Left ventricle myocardium superior (tissue), 1 donor: ENCODE measurements around the gene ZNF497. TPM values are rescaled to one million over a fixed set of nuclear protein-coding genes. Genes with fewer than 3 reads are reported as not detected.

Experiments
- ATAC-seq: fragments of 200-7000 bp; cut with Tn5 transposase; one replicate; pipeline ENCODE4 v1.9.1; 2020; ENCODE audit warnings: mild to moderate bottlenecking, moderate library complexity
- DNase-seq: peaks from one replicate; pipeline ENCODE4 v3.0.0-alpha.2; 2020
- intact Hi-C: fragments of 100-400 bp; cut with micrococcal nuclease; formaldehyde crosslinking; loops from one replicate; pipeline ENCODE4 v1.11.0; 2022
- total RNA-seq: library from RNA; stranded (reverse); fragmentation: NEBNext Ultra II Directional; extraction: Animal tissue kit (Norgen Biotek cat#: 25700); gene quantifications from one replicate; pipeline ENCODE4 v1.2.1, GENCODE V29; 2021
- donor health status: DM: no; HTN: yes; CAD: no; lungs with severe emphysema.

Gene ZNF497
- total RNA-seq, 1 donor from 2014 or later = 0.55 TPM

GRCh38 chr19:58372311-58373133 lies 10.0 kb upstream of the ZNF497 start:
- peak; percentile 93 for ATAC-seq
- intact Hi-C loops = no loop called here
- peak; percentile 67 for DNase-seq

DNA sequence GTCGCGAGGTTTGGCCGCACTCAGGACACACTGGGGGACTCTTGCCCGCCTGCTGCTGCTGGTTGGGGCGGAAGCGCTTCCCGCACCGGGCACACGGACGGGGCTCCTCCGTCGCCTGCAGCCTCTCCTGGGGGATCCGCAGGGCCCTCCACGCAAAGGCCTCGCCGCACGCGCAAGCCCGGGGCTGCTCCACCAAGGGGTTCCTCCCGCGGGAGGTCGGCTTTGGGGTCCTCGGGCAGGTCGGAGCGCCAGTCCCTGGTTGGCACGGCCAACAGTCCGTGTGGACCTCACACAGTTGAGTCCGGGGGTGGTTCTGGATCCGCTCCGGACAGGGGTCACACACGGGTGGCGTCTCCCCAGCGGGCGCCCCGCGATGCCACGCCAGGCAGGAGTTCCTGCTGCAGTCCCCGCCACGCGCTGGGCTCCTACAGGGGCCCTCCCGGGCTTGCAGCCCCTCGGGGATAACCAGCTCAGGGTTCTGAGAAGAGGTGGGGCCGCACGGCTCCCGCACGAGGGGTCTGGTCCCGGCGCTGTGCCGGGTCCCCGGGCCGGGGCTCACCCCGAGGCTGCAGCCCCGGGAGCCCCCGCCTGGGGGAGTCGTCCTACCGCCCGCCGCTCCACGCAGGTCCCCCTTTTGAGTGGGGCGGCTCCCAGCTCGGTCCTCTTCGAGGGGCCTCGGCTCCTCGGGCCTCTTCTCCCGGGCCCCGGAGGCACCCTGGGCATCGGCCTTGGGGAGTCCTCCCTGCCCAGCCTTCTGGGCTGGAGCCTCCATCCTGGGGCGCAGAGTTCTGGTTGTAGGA lies 6.2 kb upstream of the ZNF497 start:
- ATAC-seq (no peak), DNase-seq (peak; percentile 28)
- intact Hi-C loops = no loop called here

DNA sequence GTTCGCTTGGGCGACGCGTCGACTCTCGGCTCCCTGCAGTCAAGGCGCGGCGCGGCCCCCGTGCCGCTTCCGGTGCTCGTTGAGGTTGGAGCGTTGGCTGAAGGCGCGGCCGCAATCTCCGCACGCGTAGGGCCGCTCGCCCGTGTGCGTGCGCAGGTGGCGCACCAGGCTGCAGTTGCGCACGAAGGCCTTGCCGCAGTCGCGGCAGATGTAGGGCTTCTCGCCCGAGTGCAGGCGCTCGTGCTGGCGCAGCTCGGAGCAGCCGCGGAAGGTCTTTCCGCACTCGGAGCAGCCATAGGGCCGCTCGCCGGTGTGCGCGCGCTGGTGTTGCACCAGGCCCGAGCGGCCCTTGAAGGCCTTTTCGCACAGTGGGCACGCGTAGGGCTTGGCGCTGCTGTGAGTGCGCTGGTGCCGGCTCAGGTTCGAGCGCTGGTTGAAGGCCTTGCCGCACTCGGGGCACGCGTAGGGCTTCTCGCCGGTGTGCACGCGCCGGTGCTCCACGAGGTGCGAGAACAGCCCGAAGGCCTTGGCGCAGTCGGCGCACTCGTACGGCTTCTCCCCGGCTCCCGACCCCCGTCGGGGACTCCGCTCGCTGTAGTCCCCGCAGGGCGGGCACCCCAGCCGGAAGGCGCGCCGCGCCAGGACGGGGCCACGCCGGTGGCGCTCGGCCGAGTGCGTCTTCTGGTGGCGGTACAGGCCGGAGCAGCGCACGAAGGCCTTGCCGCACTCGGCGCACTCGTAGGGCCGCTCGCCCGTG lies 5.3 kb upstream of the ZNF497 start:
- peak; percentile 23 for DNase-seq

DNA sequence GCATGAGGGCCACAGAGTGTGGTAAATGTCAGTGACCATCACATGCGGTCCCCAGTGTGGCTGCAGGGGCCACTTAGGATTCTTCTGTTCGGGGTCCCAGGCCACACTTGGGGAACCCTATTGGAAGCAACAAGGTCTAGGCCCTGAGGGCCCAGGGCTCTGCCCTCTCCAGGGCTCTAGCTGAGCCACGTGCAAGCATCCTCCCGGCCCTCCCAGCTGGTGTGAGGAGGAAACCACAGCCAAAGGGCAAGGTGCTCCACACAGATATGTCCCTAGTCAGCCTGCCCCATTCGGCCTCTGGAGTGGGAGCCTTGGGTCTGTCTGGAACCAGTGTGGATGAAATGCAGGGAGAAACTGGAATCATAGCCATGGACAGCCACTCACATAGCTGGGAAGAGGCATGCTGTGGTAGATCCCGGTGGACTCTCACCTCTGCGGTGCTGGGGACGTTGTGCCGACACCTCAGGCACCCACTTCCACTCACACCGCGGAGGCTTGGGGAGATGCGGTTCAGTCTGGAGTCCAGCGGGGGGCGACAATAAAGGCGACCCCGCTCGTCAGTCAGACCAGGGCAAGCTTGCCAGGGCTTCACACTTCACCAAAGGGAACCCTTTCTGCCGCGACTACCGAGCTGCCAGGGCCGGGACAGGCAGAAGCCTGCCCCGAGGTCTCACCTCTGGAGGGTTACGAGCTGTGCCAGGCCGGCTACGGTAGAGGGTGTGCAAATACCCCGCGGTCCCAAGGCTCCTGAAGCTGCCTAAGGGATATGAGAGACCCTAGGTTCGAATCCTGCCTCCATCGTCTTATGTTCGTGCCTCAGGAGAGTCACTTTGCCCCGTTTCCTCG lies 4.3 kb upstream of the ZNF497 start:
- ATAC-seq (no peak), DNase-seq (peak; percentile 16)
- intact Hi-C loops = no loop called here

More for the DNA sequence above, 5.3 kb upstream of the ZNF497 start:
- intact Hi-C loops = no loop called here
- no peak for ATAC-seq

GRCh38 chr19:58364146-58364545 lies 1.6 kb upstream of the ZNF497 start:
- ATAC-seq (no peak), DNase-seq (no peak)
- intact Hi-C loops = no loop called here

DNA sequence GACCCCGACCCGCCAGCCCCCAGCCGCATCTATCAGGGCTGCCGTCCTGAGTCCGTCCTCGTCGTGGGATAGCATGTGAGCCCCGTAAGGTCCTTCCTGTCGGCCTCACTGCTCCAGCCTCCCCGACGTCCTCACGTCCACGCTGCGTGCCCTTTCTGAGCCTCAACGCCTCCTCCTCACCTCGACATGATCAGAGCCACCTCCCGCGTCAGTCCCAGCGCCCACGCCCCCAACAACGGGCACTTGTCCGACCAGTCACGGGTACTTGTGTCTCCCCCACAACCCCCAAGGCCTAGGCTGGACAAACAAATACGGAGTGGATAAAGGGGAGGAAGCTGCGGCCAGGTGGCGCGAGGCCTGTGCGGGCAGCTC lies 665 bp downstream of the ZNF497 start:
- DNase-seq (peak; percentile 69), ATAC-seq (peak; percentile 16)
- intact Hi-C loops = no loop called here

- intact Hi-C loops = no loop called here
- ATAC-seq (no peak), DNase-seq (peak; percentile 24)
These were observed 4.9 kb downstream of the ZNF497 start for GRCh38 chr19:58357481-58358145.

GRCh38 chr19:58356766-58357480 lies 5.6 kb downstream of the ZNF497 start:
- ATAC-seq (peak; percentile 14), DNase-seq (peak; percentile 35)
- intact Hi-C loops = no loop called here

GRCh38 chr19:58355908-58356765 lies 6.4 kb downstream of the ZNF497 start:
- peak; percentile 50 for ATAC-seq
- intact Hi-C loops = no loop called here
- peak; percentile 55 for DNase-seq

GRCh38 chr19:58355215-58355796 lies 7.2 kb downstream of the ZNF497 start:
- intact Hi-C loops = no loop called here
- ATAC-seq (no peak), DNase-seq (no peak)

DNA sequence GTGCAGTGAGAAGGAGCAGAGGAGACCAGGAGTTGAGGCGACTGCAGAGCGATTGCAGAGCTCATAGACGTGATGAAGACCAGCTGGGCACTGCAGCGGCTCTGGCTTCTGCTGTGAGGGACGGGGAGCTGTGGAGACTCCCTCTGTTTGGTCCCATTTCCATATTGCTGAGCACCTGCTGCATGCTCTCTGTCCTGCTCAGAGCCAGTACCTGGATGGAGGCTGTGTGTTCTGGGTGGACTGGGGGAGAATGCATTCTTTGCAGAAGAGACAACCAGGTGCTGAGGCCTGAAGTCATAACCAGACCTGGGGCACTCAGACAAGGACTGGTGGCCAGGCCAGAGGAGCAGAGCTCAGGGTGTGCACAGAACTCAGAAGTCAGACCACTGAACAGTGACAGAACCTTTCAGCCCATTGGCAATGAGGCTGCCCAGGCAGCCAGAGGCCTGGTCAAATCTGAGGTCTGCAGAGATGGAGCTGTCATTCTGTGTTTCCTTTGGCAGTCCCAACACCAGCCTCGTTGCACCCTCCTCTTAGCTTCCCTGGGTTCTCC lies 8.0 kb downstream of the ZNF497 start:
- intact Hi-C loops = no loop called here
- ATAC-seq = no peak
- DNase-seq = no peak

- ATAC-seq = no peak
- DNase-seq = no peak
- intact Hi-C loops = no loop called here
These were observed 8.7 kb downstream of the ZNF497 start for GRCh38 chr19:58353717-58354477.

DNA sequence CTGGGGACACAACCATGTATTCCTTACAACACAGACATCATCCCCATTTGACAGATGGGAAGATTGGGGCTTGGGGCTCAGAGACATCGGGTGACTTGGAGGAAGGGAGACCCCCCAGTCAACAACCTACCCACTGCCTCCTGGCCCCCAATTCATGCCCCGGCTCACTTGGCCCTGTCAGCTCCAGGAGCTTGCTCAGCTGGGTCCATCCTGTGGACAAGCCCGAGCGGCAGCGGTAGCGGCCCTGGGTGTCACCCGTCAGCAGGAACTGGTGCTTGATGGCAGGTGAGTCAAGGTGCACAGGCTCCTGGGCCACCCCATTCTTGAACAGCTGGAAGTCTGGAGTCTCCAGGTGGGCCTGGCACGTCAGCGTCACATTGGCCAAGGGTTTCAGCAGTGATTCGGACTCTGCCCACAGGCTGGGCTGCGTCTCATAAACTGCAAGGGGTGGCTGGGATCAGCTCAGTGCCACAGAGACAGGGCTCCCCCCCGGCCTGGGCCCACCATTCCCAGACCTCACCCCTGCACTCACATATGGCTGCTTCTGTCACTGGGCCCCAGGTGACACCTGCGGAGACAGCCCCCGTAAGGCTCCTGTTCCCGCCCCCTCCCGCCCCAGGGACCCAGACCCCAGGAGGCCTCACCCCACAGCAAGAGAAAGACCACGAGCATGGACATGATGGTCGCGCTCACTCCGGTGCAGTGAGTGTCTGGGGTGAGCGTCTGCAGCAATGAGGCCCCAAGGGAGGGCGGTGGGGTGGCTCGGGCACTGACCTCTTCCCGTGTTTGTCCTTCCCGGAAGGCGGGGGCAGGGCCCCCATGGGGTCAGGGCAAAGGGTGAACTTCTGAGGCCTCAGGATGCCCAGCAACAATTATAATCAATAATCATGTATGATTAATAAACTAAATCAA lies 9.5 kb downstream of the ZNF497 start, which contains the start of gene A1BG:
Gene A1BG, minus strand, starts transcription at position 733 of the 912 bp plus-strand sequence. Its CDS starts 55 bp downstream, at position 678.
- ATAC-seq = no peak
- intact Hi-C loops = no loop called here
- DNase-seq = no peak

GRCh38 chr19:58351990-58352755 lies 10.4 kb downstream of the ZNF497 start:
- no peak for ATAC-seq
- intact Hi-C loops = no loop called here
- no peak for DNase-seq
